ENCODE data around the gene RNFT2.

Gene RNFT2

DNA sequence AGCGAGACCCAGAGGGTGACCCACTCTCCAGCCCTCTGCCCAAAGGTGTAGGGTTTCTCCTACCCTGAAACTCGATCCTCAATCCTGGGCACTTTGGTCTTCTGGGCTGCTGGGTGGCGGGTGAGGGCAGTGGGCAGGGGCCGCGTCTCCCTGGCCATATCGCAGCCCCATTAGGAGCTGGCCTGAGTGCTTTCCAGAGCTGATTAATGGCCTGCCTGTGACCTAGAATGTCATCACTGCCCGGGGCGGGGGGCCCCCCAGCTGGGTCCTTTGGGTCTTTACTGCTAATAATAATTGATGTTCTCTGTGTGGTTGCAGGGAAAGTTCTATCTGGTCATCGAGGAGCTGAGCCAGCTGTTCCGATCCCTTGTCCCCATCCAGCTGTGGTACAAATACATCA, 95.4 kb downstream of the RNFT2 start:
- H3K4me1 Mint-ChIP-seq (ENCODE audit: low read depth): no peaks in the 10 kb centered on the region
- intact Hi-C loops (cut with micrococcal nuclease): no loop called here
- H3K4me3 Mint-ChIP-seq: no peak overlapping the region
- no peaks in the 10 kb centered on the region for H3K9me3 Mint-ChIP-seq
- peaks cover 2% of the 10 kb centered on the region for H3K27me3 Mint-ChIP-seq
- no peak overlapping the region for H3K27ac Mint-ChIP-seq
- no peaks in the 10 kb centered on the region for H3K36me3 Mint-ChIP-seq (ENCODE audit: low read depth)

DNA sequence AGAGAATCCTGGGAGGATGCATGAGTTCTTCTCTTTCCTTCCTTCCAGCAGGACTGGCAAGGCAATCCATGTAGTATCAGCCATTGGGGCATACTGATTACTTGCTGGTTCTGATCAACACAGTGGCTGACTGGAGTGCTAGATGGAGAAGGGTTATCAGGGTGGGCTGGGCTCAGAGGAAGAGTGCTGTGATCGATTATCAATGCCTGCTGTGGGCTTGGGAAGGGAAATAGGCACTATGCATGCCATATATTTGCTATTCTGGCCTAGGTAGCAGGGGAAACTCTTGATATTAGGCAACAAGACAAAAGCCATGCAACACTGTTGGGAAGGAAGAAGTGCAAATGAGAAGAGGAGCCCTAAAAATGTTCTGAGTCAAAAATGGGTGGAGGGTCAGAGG, 97.4 kb downstream of the RNFT2 start:
- Mint-ChIP-seq H3K27me3 (peaks cover 2% of the 10 kb centered on the region), H3K36me3 (ENCODE audit: low read depth) (no peaks in the 10 kb centered on the region), H3K27ac (no peak overlapping the region), H3K9me3 (no peaks in the 10 kb centered on the region), H3K4me1 (ENCODE audit: low read depth) (no peaks in the 10 kb centered on the region), H3K4me3 (no peak overlapping the region)
- intact Hi-C loops (cut with micrococcal nuclease): no loop called here

DNA sequence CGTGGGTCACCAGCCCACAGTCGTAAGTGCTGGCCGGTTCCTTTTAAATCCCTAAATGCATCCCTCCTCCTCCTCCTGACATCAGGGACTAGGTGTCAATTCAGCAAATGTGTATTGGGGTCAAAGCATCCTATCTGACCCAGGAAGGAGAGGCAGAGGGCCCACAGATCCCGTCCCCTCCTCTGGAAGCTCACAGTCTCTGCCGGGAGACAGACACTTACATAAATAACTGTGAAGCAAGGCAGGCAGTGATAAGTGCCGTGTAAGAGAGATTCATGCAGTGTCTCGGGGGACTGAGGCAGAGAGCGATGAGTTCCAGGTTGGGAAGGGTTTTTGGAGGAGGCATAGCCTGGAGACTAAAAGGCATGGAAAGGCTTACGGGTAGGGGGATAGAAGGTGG, 99.0 kb downstream of the RNFT2 start:
- peaks cover 2% of the 10 kb centered on the region for H3K27me3 Mint-ChIP-seq
- H3K36me3 Mint-ChIP-seq (ENCODE audit: low read depth): no peaks in the 10 kb centered on the region
- intact Hi-C loops (cut with micrococcal nuclease): no loop called here
- H3K9me3 Mint-ChIP-seq: no peaks in the 10 kb centered on the region
- H3K4me1 Mint-ChIP-seq (ENCODE audit: low read depth): no peaks in the 10 kb centered on the region
- H3K4me3 Mint-ChIP-seq: no peak overlapping the region
- H3K27ac Mint-ChIP-seq: no peak overlapping the region

DNA sequence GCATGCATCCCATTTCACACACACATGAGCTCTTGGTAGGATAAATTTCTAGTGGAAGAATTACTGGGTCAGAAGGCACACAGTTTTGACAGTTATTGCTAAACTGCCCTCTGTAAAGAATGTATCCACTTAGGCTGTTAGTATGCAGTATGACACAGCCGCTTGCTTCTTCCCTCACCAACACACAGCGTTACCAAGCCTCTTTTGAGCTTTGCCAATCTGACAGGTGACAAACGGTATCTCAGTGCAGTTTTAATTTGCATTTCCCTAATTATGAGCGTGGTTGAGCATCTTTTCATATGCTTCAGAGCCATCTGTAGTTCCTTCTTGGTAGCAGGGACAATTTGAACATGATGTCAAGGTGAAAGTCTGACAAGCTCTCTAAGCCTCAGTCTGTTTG, 100.2 kb downstream of the RNFT2 start:
- Mint-ChIP-seq H3K27me3 (peaks cover 2% of the 10 kb centered on the region), H3K36me3 (ENCODE audit: low read depth) (no peaks in the 10 kb centered on the region), H3K27ac (no peak overlapping the region), H3K9me3 (no peaks in the 10 kb centered on the region), H3K4me1 (ENCODE audit: low read depth) (no peaks in the 10 kb centered on the region), H3K4me3 (no peak overlapping the region)
- intact Hi-C loops (cut with micrococcal nuclease): no loop called here

DNA sequence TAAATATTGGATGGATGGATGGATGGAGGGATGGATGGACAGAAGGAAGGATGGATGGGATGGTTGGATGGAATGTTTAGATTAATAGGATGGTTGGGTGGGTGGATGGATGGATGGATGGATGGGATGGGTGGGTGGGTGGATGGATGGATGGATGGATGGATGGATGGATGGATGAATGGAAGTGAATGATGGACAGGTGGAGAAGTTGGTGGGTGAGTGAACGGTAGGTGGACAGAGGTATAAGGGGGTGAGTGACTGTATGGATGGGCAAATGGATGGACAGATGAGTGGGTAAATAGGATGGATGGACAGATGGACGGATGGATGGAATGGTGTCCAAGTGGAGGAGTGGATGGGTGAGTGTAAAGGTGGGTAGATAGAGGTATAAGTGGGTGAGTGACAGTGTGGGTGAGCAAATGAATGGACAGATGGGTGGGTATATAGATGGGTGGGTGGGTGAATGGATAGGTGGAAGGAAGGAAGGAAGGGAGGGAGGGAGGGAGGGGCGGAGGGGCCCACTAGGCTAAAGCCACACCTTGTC, 101.2 kb downstream of the RNFT2 start:
- H3K4me3 Mint-ChIP-seq: no peak overlapping the region
- intact Hi-C loops (cut with micrococcal nuclease): no loop called here
- H3K27ac Mint-ChIP-seq: no peak overlapping the region

DNA sequence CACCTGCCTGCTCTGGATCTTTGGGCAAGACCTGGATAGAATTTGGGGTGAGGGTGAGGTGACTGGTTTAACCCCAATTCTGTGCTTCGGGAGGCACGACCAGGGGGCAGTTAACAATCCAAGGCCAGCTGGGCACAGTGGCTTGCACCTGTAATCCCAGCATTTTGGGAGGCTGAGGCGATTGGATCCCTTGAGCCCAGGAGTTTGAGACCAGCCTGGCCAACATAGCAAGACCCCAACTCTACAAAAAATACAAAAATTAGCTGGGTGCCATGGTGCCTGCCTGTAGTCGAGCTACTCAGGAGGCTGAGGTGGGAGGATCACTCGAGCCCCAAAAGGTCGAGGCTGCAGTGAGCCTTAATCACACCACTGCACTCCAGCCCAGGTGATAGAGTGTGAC, 105.0 kb downstream of the RNFT2 start:
- no peak overlapping the region for H3K4me3 Mint-ChIP-seq
- no peak overlapping the region for H3K27ac Mint-ChIP-seq
- peaks cover 4% of the 10 kb centered on the region for H3K27me3 Mint-ChIP-seq
- intact Hi-C loops (cut with micrococcal nuclease): no loop called here
- H3K36me3 Mint-ChIP-seq (ENCODE audit: low read depth): no peaks in the 10 kb centered on the region
- no peaks in the 10 kb centered on the region for H3K9me3 Mint-ChIP-seq
- no peaks in the 10 kb centered on the region for H3K4me1 Mint-ChIP-seq (ENCODE audit: low read depth)

More for the DNA sequence above, 101.2 kb downstream of the RNFT2 start:
- H3K9me3 Mint-ChIP-seq: no peaks in the 10 kb centered on the region
- peaks cover 2% of the 10 kb centered on the region for H3K27me3 Mint-ChIP-seq
- no peaks in the 10 kb centered on the region for H3K36me3 Mint-ChIP-seq (ENCODE audit: low read depth)
- no peaks in the 10 kb centered on the region for H3K4me1 Mint-ChIP-seq (ENCODE audit: low read depth)

DNA sequence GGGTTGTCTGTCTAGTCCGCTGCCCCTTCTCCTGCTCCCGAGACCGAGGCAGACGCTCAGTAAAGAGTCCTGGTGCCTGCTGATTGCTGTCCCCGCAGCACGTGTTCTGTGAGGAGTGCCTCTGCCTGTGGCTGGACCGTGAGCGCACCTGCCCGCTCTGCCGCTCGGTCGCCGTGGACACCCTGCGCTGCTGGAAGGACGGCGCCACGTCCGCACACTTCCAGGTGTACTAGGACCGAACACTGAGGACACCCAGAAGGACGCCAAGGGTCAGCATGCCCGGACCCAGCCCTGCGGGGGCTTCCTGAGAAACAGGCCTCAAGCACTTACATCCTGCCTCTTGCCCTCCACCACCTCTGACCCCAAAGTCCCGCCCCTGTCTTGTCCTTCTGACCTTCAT, 111.1 kb downstream of the RNFT2 start:
- no peaks in the 10 kb centered on the region for H3K36me3 Mint-ChIP-seq (ENCODE audit: low read depth)
- no peak overlapping the region for H3K4me3 Mint-ChIP-seq
- no peaks in the 10 kb centered on the region for H3K9me3 Mint-ChIP-seq
- no peak overlapping the region for H3K27ac Mint-ChIP-seq
- peaks cover 5% of the 10 kb centered on the region for H3K27me3 Mint-ChIP-seq
- intact Hi-C loops (cut with micrococcal nuclease): no loop called here
- H3K4me1 Mint-ChIP-seq (ENCODE audit: low read depth): no peaks in the 10 kb centered on the region

DNA sequence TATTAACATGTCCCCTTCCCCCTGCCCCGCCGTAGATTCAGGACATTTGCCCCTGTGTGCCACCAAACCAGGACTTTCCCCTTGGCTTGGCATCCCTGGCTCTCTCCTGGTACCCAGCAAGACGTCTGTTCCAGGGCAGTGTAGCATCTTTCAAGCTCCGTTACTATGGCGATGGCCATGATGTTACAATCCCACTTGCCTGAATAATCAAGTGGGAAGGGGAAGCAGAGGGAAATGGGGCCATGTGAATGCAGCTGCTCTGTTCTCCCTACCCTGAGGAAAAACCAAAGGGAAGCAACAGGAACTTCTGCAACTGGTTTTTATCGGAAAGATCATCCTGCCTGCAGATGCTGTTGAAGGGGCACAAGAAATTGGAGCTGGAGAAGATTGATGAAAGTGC, 114.2 kb downstream of the RNFT2 start:
- H3K4me3 Mint-ChIP-seq: no peak overlapping the region
- intact Hi-C loops (cut with micrococcal nuclease): no loop called here
- peaks cover 6% of the 10 kb centered on the region for H3K27me3 Mint-ChIP-seq
- no peak overlapping the region for H3K27ac Mint-ChIP-seq
- H3K9me3 Mint-ChIP-seq: no peaks in the 10 kb centered on the region
- H3K36me3 Mint-ChIP-seq (ENCODE audit: low read depth): no peaks in the 10 kb centered on the region
- no peaks in the 10 kb centered on the region for H3K4me1 Mint-ChIP-seq (ENCODE audit: low read depth)

DNA sequence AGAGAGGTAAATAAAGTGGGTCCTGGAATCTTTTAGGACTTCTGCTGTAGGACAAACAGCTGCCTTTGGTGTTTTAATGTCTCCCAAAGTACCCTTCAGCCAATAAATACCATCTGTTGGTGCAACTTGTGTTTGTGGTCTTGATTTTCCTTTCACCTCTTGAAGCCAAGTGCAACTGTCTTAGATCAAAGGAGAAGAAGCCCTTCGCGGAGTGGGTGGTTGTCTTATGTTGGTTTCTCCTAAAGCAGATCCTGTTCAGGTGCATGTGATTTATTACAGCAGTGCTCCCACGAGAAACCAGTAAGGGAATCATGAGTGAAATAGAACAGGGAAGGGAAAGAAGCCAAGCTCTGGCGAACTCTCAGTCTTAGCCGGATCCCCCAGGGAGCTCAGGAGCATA, 115.4 kb downstream of the RNFT2 start:
- no peak overlapping the region for H3K27ac Mint-ChIP-seq
- peaks cover 8% of the 10 kb centered on the region for H3K4me1 Mint-ChIP-seq (ENCODE audit: low read depth)
- no peak overlapping the region for H3K4me3 Mint-ChIP-seq
- intact Hi-C loops (cut with micrococcal nuclease): no loop called here
- peaks cover 7% of the 10 kb centered on the region for H3K27me3 Mint-ChIP-seq
- H3K36me3 Mint-ChIP-seq (ENCODE audit: low read depth): no peaks in the 10 kb centered on the region
- H3K9me3 Mint-ChIP-seq: no peaks in the 10 kb centered on the region

DNA sequence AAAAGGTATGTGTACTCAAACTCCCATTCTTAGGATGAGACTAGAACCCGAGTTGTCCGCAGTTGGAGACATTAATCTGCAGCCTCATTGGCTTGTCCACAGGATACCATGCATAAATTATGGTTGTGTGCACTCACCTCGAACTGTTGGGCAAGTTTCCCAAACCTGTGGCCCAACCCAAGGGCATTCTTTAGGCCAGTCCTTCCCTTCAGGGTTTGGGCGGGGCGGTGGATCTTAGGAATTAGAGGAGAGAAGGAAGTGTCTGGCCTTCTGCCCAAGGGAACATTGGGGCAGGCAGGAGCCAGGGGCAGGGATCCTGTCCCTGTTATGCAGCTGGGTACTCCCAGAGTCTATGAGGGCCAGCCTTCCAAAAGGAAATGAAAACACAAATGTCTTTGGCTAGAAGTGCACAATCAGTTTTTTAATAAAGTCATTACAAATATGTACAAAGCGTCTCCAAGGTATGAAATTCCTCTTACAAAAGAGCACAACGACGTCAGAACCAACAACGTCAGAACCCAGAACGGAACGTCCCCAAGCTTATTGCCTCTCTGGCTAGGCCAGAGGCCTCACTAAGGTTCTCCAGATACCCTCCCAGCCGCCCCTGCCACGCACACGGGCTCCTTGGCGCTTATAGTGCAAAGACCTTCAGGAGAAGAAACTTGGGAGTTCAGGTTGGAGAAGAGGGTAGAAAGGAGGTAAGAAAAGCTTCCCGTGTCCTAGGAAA, 117.8 kb downstream of the RNFT2 start:
- Mint-ChIP-seq H3K9me3 (no peaks in the 10 kb centered on the region), H3K4me1 (ENCODE audit: low read depth) (peaks cover 8% of the 10 kb centered on the region), H3K27ac (no peak overlapping the region), H3K27me3 (peaks cover 19% of the 10 kb centered on the region), H3K36me3 (ENCODE audit: low read depth) (no peaks in the 10 kb centered on the region), H3K4me3 (no peak overlapping the region)
- intact Hi-C loops (cut with micrococcal nuclease): no loop called here

DNA sequence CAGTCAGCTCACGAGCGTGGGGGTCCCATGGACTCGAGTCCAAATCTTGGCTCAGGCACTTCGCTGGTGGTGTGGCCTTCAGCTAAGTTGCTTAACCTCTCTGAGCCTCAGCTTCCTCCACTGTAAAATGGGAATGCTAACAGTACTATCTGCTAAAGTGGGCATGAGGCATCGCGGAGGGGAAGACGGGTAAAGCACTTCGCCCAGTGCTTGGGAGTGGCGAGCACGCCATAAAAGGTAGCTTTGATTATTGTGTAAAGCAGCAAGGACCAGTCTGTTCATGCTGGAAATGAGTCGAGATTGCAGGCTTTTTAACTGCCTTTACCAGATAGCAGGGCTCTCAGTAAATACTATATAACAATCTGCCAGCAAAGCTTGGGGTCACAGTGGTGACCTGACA, 118.6 kb downstream of the RNFT2 start:
- intact Hi-C loops (cut with micrococcal nuclease): no loop called here
- Mint-ChIP-seq H3K9me3 (no peaks in the 10 kb centered on the region), H3K36me3 (ENCODE audit: low read depth) (no peaks in the 10 kb centered on the region), H3K27ac (no peak overlapping the region), H3K4me3 (no peak overlapping the region), H3K4me1 (ENCODE audit: low read depth) (peaks cover 8% of the 10 kb centered on the region), H3K27me3 (peaks cover 20% of the 10 kb centered on the region)

DNA sequence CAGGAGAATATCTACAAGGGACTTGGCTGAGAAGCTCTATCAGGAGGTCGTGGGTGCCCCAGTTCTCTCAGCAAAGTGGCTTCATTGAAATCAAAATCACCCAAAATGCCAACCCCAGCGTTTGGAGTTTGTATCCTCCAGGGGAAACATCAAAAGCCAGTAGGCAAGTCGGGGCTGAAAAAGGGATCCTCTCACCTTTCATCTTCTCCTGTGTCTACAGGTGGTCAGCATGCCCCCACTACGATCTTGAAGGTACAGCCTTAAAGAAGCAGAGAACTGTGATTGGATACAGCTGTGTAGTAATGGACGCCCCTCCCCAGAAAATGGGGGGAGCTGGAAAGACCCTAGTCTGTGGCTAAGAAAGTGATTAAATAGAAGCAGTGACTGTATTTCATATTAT, 121.0 kb downstream of the RNFT2 start:
- intact Hi-C loops (cut with micrococcal nuclease): no loop called here
- Mint-ChIP-seq H3K27me3 (peaks cover 18% of the 10 kb centered on the region), H3K36me3 (ENCODE audit: low read depth) (no peaks in the 10 kb centered on the region), H3K9me3 (no peaks in the 10 kb centered on the region), H3K4me1 (ENCODE audit: low read depth) (peaks cover 8% of the 10 kb centered on the region), H3K4me3 (no peak overlapping the region), H3K27ac (no peak overlapping the region)

DNA sequence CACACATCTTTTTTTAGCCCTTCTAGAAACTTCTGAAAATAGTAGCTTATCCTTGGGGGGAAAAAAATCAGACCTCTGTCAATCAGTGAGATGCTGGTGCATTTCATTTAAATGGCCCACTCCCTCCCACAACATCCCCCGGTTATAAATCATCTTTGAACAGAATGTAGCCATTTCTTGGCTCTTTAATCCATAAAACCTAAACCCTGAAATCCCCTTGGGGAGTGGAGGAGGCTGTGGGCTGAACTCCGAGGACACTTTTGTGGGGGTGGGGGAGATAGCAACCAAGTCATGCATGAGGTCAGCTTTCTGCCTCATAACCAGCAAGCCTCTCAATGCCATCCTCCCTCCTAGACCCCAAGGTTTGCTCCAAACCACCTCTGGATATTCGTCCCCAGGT, 122.1 kb downstream of the RNFT2 start:
- intact Hi-C loops (cut with micrococcal nuclease): no loop called here
- H3K27ac Mint-ChIP-seq: no peak overlapping the region
- no peak overlapping the region for H3K4me3 Mint-ChIP-seq
- H3K4me1 Mint-ChIP-seq (ENCODE audit: low read depth): peaks cover 8% of the 10 kb centered on the region
- H3K36me3 Mint-ChIP-seq (ENCODE audit: low read depth): no peaks in the 10 kb centered on the region
- H3K9me3 Mint-ChIP-seq: no peaks in the 10 kb centered on the region
- peaks cover 18% of the 10 kb centered on the region for H3K27me3 Mint-ChIP-seq

DNA sequence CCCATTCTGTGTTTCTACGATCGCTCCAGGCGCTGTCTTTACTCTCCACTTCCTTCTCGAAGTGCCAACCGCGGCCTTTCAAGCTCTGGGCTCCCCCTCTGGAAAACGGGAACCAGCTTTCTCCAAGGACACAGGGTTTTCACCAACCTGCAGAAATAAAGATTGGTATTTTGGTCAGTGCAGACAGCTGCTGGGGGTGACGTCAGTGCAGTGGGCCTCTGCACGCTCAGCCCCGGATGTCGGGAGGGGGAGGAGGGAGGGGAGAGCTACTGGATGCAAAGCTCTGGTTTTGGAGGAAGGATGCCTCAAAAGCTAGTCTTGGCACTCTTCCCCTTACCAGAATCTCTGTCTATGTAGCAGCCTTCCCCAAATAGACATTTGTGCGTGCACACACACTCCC, 123.2 kb downstream of the RNFT2 start:
- H3K4me1 Mint-ChIP-seq (ENCODE audit: low read depth): peaks cover 8% of the 10 kb centered on the region
- H3K27ac Mint-ChIP-seq: no peak overlapping the region
- H3K4me3 Mint-ChIP-seq: no peak overlapping the region
- H3K9me3 Mint-ChIP-seq: no peaks in the 10 kb centered on the region
- H3K27me3 Mint-ChIP-seq: peaks cover 14% of the 10 kb centered on the region
- intact Hi-C loops (cut with micrococcal nuclease): no loop called here
- H3K36me3 Mint-ChIP-seq (ENCODE audit: low read depth): no peaks in the 10 kb centered on the region

DNA sequence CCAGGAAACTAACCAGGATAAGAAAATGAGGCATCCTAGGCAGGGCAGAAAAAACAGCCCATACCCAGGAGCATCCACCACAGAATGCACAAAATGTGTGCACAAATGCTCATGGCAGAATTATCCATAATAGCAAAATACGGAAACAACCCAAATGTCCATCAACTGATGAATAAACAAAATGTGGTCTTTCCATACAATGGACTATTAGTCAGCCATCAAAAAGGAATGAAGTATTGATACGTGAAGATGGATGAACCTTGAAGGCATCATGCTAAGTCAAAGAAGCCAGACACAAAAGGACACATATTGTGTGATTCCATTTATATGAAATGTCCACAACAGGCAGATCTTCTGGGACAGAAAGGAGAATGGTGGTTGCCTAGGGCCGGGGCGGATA, 124.1 kb downstream of the RNFT2 start:
- Mint-ChIP-seq H3K4me1 (ENCODE audit: low read depth) (peaks cover 8% of the 10 kb centered on the region), H3K36me3 (ENCODE audit: low read depth) (no peaks in the 10 kb centered on the region), H3K27me3 (peaks cover 14% of the 10 kb centered on the region), H3K27ac (no peak overlapping the region), H3K9me3 (no peaks in the 10 kb centered on the region), H3K4me3 (no peak overlapping the region)
- intact Hi-C loops (cut with micrococcal nuclease): no loop called here

Measured in dendritic cell treated with granulocyte-macrophage colony-stimulating factor and Interleukin-4, amounts not matched to agents 40 ng/mL and 50 ng/mL, for 4 days (primary cell).